ENCODE data around the gene CACNA2D3.

The CACNA2D3 gene

GRCh38 chr3:54647721-54648120 is 525.4 kb downstream of the CACNA2D3 start:
- TF ChIP-seq, protein P1, sequence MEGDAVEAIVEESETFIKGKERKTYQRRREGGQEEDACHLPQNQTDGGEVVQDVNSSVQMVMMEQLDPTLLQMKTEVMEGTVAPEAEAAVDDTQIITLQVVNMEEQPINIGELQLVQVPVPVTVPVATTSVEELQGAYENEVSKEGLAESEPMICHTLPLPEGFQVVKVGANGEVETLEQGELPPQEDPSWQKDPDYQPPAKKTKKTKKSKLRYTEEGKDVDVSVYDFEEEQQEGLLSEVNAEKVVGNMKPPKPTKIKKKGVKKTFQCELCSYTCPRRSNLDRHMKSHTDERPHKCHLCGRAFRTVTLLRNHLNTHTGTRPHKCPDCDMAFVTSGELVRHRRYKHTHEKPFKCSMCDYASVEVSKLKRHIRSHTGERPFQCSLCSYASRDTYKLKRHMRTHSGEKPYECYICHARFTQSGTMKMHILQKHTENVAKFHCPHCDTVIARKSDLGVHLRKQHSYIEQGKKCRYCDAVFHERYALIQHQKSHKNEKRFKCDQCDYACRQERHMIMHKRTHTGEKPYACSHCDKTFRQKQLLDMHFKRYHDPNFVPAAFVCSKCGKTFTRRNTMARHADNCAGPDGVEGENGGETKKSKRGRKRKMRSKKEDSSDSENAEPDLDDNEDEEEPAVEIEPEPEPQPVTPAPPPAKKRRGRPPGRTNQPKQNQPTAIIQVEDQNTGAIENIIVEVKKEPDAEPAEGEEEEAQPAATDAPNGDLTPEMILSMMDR (IDR thresholded peaks at IDR 0.05) = no peak

DNA sequence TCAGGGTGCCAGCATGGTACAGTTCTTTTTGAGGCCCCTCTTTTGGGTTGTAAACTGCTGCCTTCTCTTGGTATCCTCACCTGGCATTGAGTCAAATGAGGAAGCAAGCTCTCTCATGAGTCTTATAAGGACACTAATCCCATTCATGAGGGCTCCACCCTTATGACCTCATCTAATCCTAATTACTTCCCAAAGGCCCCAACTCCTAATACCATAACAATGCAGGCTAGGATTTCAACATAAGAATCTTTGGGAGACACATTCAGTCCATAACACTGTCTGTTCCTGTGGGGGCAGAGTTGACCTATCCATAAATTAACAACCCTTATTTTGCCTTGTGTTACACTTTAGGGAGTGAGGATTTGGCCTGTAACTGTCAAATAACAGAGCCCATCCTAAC is 527.2 kb downstream of the CACNA2D3 start:
- TF ChIP-seq, protein P1 (IDR thresholded peaks at IDR 0.05) = no peak

GRCh38 chr3:54653456-54654195 is 531.3 kb downstream of the CACNA2D3 start:
- TF ChIP-seq, protein P1 (IDR thresholded peaks at IDR 0.05) = no peak

GRCh38 chr3:54654776-54655175 is 532.4 kb downstream of the CACNA2D3 start:
- TF ChIP-seq, protein P1 (IDR thresholded peaks at IDR 0.05) = no peak

DNA sequence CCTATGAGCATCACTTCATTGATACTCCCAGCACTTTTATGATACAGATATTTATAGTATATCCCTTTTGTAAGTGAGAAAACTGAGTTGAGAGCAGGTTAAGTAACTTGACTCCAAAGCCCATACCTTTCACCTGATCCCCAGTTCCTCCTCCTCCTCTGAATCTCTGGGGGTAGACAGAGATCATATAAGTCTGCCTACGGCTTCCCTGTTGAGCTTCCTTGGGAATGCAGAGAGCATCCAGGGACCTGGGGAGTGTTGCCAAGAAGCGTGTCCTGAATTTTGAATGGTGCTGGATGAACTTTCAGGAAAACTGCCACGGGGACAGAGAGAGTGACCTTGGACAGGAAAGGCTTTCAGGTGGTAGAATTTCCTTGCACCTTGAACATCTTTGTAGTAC is 537.0 kb downstream of the CACNA2D3 start:
- TF ChIP-seq, protein P1 (IDR thresholded peaks at IDR 0.05) = no peak

GRCh38 chr3:54660714-54661132 is 538.4 kb downstream of the CACNA2D3 start:
- TF ChIP-seq, protein P1 (IDR thresholded peaks at IDR 0.05) = no peak

DNA sequence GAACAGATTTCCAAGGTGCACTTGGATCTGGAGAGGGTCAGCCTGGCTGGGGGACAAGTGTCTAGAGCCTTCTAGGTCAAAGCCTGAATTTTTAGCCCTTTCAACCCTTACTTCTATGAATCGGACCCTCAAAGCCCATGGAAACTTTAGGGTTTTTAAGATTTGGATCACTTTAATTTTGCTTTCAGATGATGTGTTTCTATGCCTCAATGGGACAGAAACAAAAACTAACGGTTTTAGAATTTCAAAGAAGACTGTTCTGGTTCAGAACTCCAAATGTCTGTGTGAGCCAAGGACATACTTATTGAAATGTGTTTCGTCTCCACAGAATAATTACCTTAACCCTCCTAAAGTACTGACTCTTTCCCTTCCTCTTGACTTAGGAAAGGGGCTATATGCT is 538.8 kb downstream of the CACNA2D3 start:
- TF ChIP-seq, protein P1 (IDR thresholded peaks at IDR 0.05) = no peak

Measured in LNCAP (cell line).